Caco-2 (cell line): ENCODE data around the gene GRIN2A. TPM values are rescaled to one million over a fixed set of nuclear protein-coding genes. Genes with fewer than 3 reads are reported as not detected.

ENCODE experiments used
- BruUV-seq: library from RNA; stranded (reverse); fragments of 400-500 nt; replicated peaks from 2 replicates; lab custom pipeline; 2021; lab: Mats Ljungman, UMichigan
- CTCF ChIA-PET: fragments of 300-600 bp; sonication (Branson Sonifier 250); formaldehyde crosslinking; loops from one replicate; lab custom pipeline; 2022; ENCODE audit warnings: antibody characterized with exemption; lab: Charles Lee
- POLR2A ChIA-PET: fragments of 300-600 bp; sonication (Branson Sonifier 250); formaldehyde crosslinking; loops from one replicate; lab custom pipeline; 2022; ENCODE audit warnings: antibody characterized with exemption; lab: Charles Lee
- DNase-seq, 2 experiments: peaks; one replicate each; pipeline versions ENCODE4 v3.0.0 to v3.0.0-alpha.2; 2020 to 2022
- H3K27me3 ChIP-seq: replicated peaks from 2 replicates; pipeline ENCODE4 v1.6.0; 2011; ENCODE audit warnings: low read length; ENCODE audit not compliant: control insufficient read depth, insufficient read depth
- H3K36me3 ChIP-seq: 2 replicates; pipeline ENCODE4 v1.5.1; 2011; ENCODE audit warnings: low read length; ENCODE audit not compliant: control insufficient read depth, insufficient read depth
- H3K4me1 ChIP-seq: fragments of 250-450 bp; sonication (Bioruptor Pico); 2 replicates; pipeline ENCODE4 v1.5.1; 2020; ENCODE audit warnings: mild to moderate bottlenecking
- H3K4me3 ChIP-seq: 2 replicates; pipeline ENCODE4 v1.5.1; 2011; ENCODE audit warnings: low read depth, mild to moderate bottlenecking, control low read depth, low read length
- H3K9me3 ChIP-seq: fragments of 250-450 bp; sonication (Bioruptor Pico); 2 replicates; pipeline ENCODE4 v1.5.1; 2020; ENCODE audit warnings: mild to moderate bottlenecking, moderate library complexity
- H3K27ac Mint-ChIP-seq: one replicate; pipeline ENCODE4 v1.8.0; 2022; ENCODE audit warnings: mixed read lengths; ENCODE audit not compliant: unreplicated experiment
- H3K27me3 Mint-ChIP-seq: one replicate; pipeline ENCODE4 v1.8.0; 2022; ENCODE audit warnings: mixed read lengths; ENCODE audit not compliant: insufficient read depth, unreplicated experiment
- H3K36me3 Mint-ChIP-seq: one replicate; pipeline ENCODE4 v1.8.0; 2022; ENCODE audit warnings: mild to moderate bottlenecking, mixed read lengths; ENCODE audit not compliant: insufficient read depth, unreplicated experiment
- H3K4me1 Mint-ChIP-seq: one replicate; pipeline ENCODE4 v1.8.0; 2022; ENCODE audit warnings: low read depth, mixed read lengths; ENCODE audit not compliant: unreplicated experiment
- H3K4me3 Mint-ChIP-seq: one replicate; pipeline ENCODE4 v1.8.0; 2022; ENCODE audit warnings: mild to moderate bottlenecking, moderate library complexity, mixed read lengths; ENCODE audit not compliant: unreplicated experiment
- H3K9me3 Mint-ChIP-seq: one replicate; pipeline ENCODE4 v1.8.0; 2022; ENCODE audit warnings: mixed read lengths; ENCODE audit not compliant: unreplicated experiment
- CTCF ChIP-seq, 2 experiments: fragments of 200-600 bp in 1 of 2; IDR thresholded peaks; 1 replicate in 1 of 2; 2 replicates in 1 of 2; pipeline versions ENCODE4 v1.5.1 to v1.8.0; 2011 to 2022; ENCODE audit warnings: antibody characterized with exemption in 1 of 2, control low read depth in 1 of 2, inconsistent platforms in 1 of 2, low read depth in 1 of 2, low read length in 1 of 2, mild to moderate bottlenecking in 1 of 2, moderate library complexity in 1 of 2; ENCODE audit not compliant: insufficient read depth in 1 of 2, severe bottlenecking in 1 of 2, unreplicated experiment in 1 of 2
- intact Hi-C: fragments of 100-400 bp; cut with micrococcal nuclease; formaldehyde crosslinking; loops from one replicate; pipeline ENCODE4 v1.10.0; 2022; ENCODE audit not compliant: unreplicated experiment
- total RNA-seq: library from RNA; stranded (reverse); gene quantifications from 2 replicates; pipeline ENCODE4 v1.2.3, GENCODE V29; 2022

Gene GRIN2A
- total RNA-seq, 1 experiment from 2014 or later = 0.54 TPM

- H3K27ac Mint-ChIP-seq = no peak overlapping the region
- TF ChIP-seq CTCF (IDR thresholded peaks at IDR 0.05; ENCODE audit: insufficient read depth in 1 of 2, low read depth in 1 of 2, low read length in 1 of 2, severe bottlenecking in 1 of 2, unreplicated experiment in 1 of 2) = no peak
- H3K4me3 ChIP-seq = no peak overlapping the region
- no peaks in the 10 kb centered on the region for H3K27me3 Mint-ChIP-seq
- no peaks in the 10 kb centered on the region for H3K9me3 Mint-ChIP-seq
- H3K36me3 Mint-ChIP-seq = no peaks in the 10 kb centered on the region
- ChIA-PET CTCF (no interaction called here), POLR2A (no interaction called here)
- no peak for DNase-seq
- no peaks in the 10 kb centered on the region for H3K4me1 ChIP-seq
- H3K4me1 Mint-ChIP-seq = no peaks in the 10 kb centered on the region
- BruUV-seq = no TSS peak
- no peak overlapping the region for H3K4me3 Mint-ChIP-seq
- H3K9me3 ChIP-seq = no peaks in the 10 kb centered on the region
- H3K36me3 ChIP-seq = no peaks in the 10 kb centered on the region
- intact Hi-C loops = no loop called here
- H3K27me3 ChIP-seq = no peaks in the 10 kb centered on the region
Observed at GRCh38 chr16:10020866-10021265, 161.4 kb downstream of the GRIN2A start.

GRCh38 chr16:10016752-10017151, 165.5 kb downstream of the GRIN2A start:
- no TSS peak for BruUV-seq
- H3K9me3 Mint-ChIP-seq = no peaks in the 10 kb centered on the region
- no peaks in the 10 kb centered on the region for H3K36me3 Mint-ChIP-seq
- Histone ChIP-seq H3K9me3 (no peaks in the 10 kb centered on the region), H3K27me3 (no peaks in the 10 kb centered on the region), H3K4me1 (no peaks in the 10 kb centered on the region), H3K36me3 (no peaks in the 10 kb centered on the region), H3K4me3 (no peak overlapping the region)
- intact Hi-C loops = no loop called here
- H3K4me3 Mint-ChIP-seq = no peak overlapping the region
- ChIA-PET POLR2A (no interaction called here), CTCF (no interaction called here)
- no peak for DNase-seq
- H3K27me3 Mint-ChIP-seq = peaks cover 8% of the 10 kb centered on the region
- no peak for TF ChIP-seq CTCF (IDR thresholded peaks at IDR 0.05; ENCODE audit: insufficient read depth in 1 of 2, low read depth in 1 of 2, low read length in 1 of 2, severe bottlenecking in 1 of 2, unreplicated experiment in 1 of 2)
- H3K4me1 Mint-ChIP-seq = no peaks in the 10 kb centered on the region
- no peak overlapping the region for H3K27ac Mint-ChIP-seq

- DNase-seq = no peak
- H3K4me1 Mint-ChIP-seq = no peaks in the 10 kb centered on the region
- no peak overlapping the region for H3K4me3 Mint-ChIP-seq
- no peaks in the 10 kb centered on the region for H3K4me1 ChIP-seq
- no peaks in the 10 kb centered on the region for H3K9me3 Mint-ChIP-seq
- peaks cover 8% of the 10 kb centered on the region for H3K27me3 Mint-ChIP-seq
- intact Hi-C loops = no loop called here
- no peaks in the 10 kb centered on the region for H3K27me3 ChIP-seq
- no TSS peak for BruUV-seq
- ChIA-PET POLR2A (no interaction called here), CTCF (no interaction called here)
- no peak for TF ChIP-seq CTCF (IDR thresholded peaks at IDR 0.05; ENCODE audit: insufficient read depth in 1 of 2, low read depth in 1 of 2, low read length in 1 of 2, severe bottlenecking in 1 of 2, unreplicated experiment in 1 of 2)
- no peaks in the 10 kb centered on the region for H3K36me3 ChIP-seq
- H3K27ac Mint-ChIP-seq = no peak overlapping the region
- no peaks in the 10 kb centered on the region for H3K9me3 ChIP-seq
- H3K36me3 Mint-ChIP-seq = no peaks in the 10 kb centered on the region
- no peak overlapping the region for H3K4me3 ChIP-seq
Observed at GRCh38 chr16:10015397-10015796, 166.8 kb downstream of the GRIN2A start.
